ENCODE results near the gene ZFP90. TPM values are rescaled to one million over a fixed set of nuclear protein-coding genes. Genes with fewer than 3 reads are reported as not detected.

The ZFP90 gene
- polyA plus RNA-seq, 1 donor, result 19.6 TPM

DNA sequence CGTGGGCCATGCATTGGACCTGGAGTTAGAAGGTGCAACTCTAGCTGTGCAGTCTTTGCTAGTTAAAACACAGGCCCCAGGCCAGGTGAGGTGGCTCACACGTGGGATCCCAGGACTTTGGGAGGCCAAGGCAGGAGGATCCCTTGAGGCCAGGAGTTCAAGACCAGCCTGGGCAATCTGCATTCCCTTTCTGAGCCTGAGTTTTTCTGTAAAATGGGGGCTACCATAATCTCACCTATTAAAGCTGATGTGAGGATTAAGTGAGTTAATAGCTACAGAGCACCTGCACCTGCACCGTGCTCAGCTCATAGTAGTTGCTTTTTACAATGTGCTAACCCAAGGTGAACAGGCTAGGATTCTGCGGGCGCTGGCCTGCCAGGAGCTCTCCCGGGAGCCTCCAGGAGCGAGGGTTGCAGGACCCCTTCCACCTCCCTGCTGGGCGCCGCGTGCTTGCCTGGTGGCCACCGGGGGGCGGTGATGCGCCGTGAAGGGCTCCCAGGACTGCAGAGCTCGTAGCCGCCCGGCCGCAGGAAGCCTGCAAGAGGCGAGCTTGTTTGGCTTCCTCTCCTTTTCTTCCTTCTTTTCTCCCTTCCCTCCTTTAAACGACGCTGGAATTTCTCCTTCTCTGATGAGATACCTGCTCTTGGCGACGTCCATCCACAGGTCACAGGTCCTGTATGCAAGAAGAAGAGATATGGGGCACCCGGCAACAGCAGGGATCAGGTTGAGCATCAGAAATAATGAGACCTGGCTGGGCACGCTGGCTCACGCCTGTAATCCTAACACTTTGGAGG lies 51.3 kb downstream of the ZFP90 start:
- DNase-seq, result peak; percentile 40

DNA sequence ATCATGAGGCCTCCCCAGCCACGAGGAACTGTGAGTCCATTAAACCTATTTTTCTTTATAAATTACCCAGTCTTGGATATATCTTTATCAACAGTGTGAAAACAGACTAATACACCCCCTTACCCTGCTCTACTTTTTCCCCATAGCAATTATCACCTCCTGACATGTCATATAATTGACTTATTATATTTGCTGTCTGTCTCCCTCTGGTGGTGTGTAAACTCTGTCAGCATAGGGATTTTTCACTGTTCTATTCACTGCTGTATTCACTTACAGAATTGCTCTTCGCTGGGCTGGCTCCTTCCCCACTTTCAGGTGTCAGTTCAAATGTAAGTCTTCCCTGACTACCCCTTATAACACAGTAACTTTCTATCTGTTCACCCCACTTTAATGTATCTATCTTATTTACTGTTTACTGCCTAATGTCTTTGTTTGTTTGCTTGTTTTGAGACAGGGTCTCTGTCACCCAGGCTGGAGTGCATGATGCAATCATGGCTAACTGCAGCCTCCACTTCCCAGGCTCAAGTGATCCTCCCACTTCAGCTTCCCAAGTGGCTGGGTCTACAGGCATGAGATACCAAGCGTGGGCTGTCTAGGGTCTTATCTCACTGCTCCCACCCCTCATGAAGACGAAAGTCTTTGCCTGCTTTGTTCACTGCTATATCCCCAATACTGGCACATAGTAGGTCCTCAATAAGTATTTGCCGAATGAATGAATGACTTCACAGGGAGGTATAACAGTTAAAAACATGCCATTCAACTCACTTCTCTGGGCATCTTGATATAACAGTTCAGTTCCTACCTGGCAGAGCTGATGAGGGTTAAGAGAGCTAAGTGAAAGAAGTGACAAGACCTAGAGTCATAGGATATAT lies 53.6 kb downstream of the ZFP90 start:
- DNase-seq, result no peak

DNA sequence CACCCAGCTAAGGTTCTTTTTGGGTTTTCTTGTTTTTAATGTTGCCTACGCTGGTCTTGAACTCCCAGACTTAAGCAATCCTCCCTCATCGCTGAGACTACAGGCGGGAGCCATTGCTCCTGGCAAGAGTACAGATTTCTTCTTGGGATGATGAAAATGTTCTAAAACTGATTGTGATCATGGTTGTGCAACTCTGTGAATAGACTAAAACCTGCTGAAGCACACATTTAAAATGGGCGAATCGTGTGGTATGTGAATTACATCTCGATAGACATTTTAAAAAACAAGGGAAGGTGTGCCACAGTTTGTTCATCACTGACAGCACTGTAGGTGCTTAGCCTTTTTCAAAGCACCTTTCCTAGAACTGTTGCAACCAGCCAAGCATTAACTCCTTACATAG lies 57.2 kb downstream of the ZFP90 start:
- no peak for DNase-seq

DNA sequence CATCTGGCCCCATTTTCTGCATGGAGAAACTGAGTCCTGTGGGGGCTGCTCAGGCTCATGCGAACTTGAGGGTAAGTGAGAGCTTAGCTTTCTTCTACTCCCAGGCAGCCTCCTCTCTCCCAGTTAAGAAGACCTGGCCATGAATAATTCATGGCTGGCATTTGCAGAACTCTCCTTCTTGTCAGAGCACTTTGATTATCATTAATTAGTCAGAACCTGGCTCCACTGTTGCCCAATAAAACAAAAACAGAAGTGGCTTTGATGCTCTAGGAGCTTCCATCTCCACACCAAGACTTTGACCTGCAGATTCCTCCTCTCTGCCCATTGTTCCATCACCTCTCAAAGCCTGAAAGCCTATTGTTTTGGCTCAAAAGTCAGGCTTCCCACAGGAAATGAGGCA lies 60.5 kb downstream of the ZFP90 start:
- no peak for DNase-seq

DNA sequence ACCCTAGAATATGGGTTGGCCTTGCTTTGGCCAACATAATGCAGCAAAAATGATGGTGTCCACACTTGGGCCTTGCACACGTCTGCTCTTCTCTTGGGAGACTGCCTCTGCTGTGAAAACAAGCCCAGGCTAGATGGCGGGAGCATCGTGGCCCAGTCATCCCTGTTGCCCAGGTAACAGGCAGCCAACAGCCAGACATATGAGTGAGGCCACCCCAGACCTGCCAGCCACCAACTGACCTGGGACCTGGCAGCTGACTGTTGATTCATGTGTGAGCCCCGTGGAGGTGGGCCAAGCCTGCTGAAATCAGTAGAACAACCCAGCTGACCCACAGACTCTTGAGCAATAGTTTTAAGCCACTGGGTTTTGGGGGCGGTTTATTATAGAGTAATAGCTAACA lies 66.7 kb downstream of the ZFP90 start:
- no peak for DNase-seq

DNA sequence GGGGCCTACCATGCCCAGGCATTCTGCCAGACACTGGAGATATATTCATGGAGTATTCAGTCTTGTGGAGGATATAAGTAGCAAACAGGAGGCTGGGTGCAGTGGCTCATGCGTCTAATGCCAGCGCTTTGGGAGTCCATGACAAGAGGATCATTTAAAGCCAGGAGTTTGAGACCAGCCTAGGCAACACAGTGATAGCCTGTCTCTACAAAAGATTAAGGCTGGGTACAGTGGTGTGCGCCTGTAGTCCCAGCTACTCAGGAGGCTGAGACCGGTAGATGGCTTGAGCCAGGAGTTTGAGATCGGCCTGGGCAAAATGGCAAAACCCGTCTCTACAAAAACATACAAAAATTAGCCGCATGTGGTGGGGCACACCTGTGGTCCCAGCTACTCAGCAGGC lies 68.4 kb downstream of the ZFP90 start:
- DNase-seq, result no peak

DNA sequence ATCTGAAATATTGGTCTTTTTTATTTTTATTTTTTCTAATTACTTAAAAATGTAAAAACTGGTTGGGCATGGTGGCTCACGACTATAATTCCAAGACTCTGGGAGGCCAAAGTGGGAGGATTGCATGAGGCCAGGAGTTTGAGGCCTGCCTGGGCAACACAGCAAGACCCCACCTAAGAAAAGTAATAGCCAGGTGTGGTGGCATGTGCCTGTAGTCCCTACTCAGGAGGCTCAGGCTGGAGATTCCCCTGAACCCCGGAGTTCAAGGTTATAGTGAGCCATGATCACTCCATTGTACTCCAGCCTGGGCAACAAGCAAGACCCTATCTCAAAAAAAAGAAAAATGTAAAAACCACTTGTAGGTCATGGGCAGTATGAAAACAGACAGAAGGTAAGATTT lies 69.2 kb downstream of the ZFP90 start:
- no peak for DNase-seq

DNA sequence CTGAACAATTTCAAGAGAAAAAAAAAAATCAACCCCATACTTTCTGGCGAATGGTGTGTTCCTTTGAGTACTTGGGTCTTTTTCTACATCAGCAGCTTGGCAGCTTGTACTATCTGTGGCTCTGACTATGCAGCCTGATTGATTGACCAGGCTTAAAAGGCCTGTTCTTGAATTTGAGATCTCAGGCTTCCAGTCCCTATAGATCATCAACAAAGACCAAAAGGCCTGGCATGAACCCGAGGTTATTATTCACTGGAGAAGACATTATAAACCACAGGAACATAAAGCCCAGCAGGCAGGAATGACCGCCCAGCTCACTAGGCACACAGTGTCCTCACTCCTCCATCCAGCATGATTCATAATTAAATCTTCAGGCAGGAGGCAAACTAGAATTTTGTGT lies 73.9 kb downstream of the ZFP90 start:
- DNase-seq, result no peak

DNA sequence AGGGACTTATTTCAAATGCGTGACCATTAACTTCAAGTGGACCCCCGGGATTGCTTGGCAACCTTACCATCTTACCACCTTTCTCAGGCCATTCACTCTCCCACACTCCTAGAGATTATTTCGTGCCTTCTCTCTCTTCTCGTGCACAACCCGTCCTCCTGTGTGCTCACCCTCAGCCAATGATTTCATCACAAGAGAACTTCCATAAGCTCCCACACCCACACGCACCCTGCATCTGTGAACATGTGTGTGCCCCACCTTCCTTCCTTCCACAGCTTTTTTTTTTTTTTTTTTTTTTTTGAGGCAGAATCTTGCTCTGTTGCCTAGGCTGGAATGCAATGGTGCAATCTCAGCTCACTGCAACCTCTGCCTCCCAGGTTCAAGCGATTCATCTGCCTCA lies 78.6 kb downstream of the ZFP90 start:
- no peak for DNase-seq

Other genes starting within 250 kb of the ZFP90 start
- gene SLC7A6OS, start 228.3 kb upstream of the ZFP90 start, polyA plus RNA-seq (ENCODE audit: insufficient read length), result 16.4 TPM
- gene PRMT7, start 228.3 kb upstream of the ZFP90 start, polyA plus RNA-seq (ENCODE audit: insufficient read length), result 51.8 TPM
- gene SMPD3, start 90.8 kb upstream of the ZFP90 start, polyA plus RNA-seq (ENCODE audit: insufficient read length), result 0.68 TPM
- 1.1 TPM for gene CDH3, start 106.0 kb downstream of the ZFP90 start, polyA plus RNA-seq (ENCODE audit: insufficient read length)
- 3.7 TPM for gene CDH1, start 198.0 kb downstream of the ZFP90 start, polyA plus RNA-seq (ENCODE audit: insufficient read length)